ENCODE data around the gene HSBP1L1. TPM values are rescaled to one million over a fixed set of nuclear protein-coding genes. Genes with fewer than 3 reads are reported as not detected.
"Not testable (repeated sequence)": the region's sequence is repeated elsewhere in the genome, so short reads cannot be mapped to it uniquely, and the experiment has no call there.

Gene HSBP1L1
- total RNA-seq, 1 donor from 2014 or later: 13.8 TPM

DNA sequence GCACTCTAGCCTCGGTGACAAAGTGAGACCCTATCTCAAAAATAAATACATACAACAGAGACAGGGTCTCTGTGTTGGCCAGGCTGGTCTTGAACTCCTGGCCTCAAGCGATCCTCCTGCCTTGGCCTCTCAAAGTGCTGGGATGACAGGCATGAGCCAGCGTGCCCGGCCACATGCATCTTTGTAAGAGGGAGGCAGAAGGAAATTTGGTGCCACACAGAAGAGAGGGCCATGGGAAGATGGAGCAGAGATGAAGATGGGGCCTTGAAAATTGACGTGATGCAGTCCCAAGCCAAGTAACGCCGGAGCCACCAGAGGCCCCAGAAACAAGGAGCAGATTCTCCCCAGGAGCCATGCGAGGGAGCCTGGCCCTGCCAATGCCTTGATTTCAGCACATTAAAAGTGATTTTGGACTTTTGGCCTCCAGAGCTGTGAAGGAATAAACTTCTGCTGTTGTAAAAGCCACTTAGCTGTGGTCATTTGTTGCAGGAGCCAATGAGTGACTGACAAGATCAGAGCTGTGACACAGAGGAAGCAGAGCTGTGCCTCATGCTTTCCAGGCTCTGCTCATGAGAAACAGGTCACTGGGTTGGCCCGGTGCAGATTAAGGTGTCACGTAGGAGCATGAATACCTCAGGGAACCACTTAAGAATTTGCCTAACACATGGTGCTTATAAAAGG is 10.3 kb upstream of the HSBP1L1 start:
- no peak for ATAC-seq (ENCODE audit: poor library complexity)
- intact Hi-C loops (cut with DNase I): loop anchor here (10.0 kb wide), 1 partner anchor 81 kb away; the partner anchor contains the start of gene RBFA
- no peak for DNase-seq

DNA sequence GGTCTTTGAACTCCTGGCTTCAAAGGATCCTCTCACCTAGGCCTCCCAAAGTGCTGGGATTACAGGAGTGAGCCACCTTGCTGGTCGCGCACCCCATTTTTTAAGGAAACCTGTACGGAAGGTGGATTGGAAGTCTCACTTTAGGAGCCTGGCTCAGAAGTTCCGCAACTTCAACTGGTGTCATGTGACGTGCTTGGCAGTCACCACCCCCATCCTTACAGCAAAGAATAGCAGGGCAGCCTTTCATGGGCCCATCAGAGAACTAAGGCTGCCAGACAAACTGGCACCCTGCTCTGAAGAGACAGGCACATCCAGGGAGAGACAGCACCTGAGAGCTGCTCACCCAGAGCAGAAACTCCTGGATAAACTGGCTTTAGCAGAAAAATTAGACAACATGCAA is 9.7 kb upstream of the HSBP1L1 start:
- intact Hi-C loops (cut with DNase I): loop anchor here (10.0 kb wide), 1 partner anchor 80 kb away; the partner anchor contains the start of gene RBFA
- ATAC-seq (ENCODE audit: poor library complexity): no peak
- no peak for DNase-seq

- intact Hi-C loops (cut with DNase I): loop anchor here (10.0 kb wide), 1 partner anchor 79 kb away; the partner anchor contains the start of gene RBFA
- ATAC-seq (ENCODE audit: poor library complexity) (no peak), DNase-seq (no peak)
Measured at GRCh38 chr18:79955302-79956075, 9.0 kb upstream of the HSBP1L1 start.

- ATAC-seq (ENCODE audit: poor library complexity) (no peak), DNase-seq (no peak)
- intact Hi-C loops (cut with DNase I): loop anchor here (10.0 kb wide), 1 partner anchor 79 kb away; the partner anchor contains the start of gene RBFA
Measured at GRCh38 chr18:79956276-79956675, 8.2 kb upstream of the HSBP1L1 start.

- DNase-seq: no peak
- intact Hi-C loops (cut with DNase I): loop anchor here (10.0 kb wide), 1 partner anchor 76 kb away; the partner anchor contains the start of gene RBFA
- ATAC-seq (ENCODE audit: poor library complexity): no peak
Measured at GRCh38 chr18:79958981-79959380, 5.5 kb upstream of the HSBP1L1 start.

DNA sequence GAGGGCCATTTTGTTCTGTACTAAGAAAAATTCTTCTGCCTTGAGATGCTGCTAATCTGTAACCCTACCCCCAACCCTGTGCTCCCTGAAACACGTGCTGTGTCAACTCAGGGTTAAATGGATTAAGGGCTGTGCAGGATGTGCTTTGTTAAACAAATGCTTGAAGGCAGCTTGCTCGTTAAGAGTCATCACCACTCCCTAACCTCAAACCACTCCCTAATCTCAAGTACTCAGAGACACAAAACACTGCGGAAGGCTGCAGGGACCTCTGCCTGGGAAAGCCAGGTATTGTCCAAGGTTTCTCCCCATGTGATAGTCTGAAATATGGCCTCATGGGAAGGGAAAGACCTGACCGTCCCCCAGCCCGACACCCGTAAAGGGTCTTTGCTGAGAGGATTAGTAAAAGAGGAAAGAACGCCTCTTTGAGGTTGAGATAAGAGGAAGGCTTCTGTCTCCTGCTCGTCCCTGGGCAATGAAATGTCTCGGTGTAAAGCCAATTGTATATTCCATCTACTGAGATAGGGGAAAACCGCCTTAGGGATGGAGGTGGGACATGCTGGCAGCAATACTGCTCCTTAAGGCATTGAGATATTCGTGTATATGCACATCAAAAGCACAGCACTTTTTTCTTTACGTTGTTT is 4.2 kb upstream of the HSBP1L1 start:
- intact Hi-C loops (cut with DNase I); ATAC-seq (ENCODE audit: poor library complexity); DNase-seq: not testable (repeated sequence)

DNA sequence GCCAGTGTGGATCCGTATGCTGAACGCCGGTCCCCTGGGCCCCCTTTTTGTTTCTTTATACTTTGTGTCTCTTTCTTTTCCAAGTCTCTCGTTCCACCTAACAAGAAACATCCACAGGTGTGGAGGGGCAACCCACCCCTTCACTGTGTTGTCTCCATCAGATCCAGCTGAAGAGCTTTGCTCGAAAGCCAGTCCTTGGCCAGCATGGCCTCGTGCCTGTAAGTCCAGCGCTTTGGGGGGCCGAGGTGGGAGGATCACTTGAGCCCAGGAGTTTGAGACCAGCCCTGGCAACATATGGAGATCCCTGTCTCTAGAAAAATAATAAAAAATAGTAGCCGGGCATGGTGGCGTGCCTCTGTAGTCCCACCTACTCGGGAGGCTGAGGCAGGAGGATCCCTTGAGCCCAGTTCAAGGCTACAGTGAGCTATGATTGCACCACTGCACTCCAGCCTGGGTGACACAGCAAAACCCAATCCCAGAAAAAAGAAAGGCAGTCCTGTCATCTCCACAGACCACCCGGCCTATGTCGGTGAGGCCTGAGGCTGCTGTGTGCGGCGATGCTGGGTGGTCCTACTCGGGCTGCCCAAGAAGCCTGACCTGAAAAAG is 3.4 kb upstream of the HSBP1L1 start:
- DNase-seq: no peak
- intact Hi-C loops (cut with DNase I): no loop called here
- no peak for ATAC-seq (ENCODE audit: poor library complexity)

GRCh38 chr18:79961527-79962291 is 2.7 kb upstream of the HSBP1L1 start:
- ATAC-seq (ENCODE audit: poor library complexity) (no peak), DNase-seq (peak; percentile 27)
- intact Hi-C loops (cut with DNase I): no loop called here

GRCh38 chr18:79962311-79962710 is 2.1 kb upstream of the HSBP1L1 start:
- ATAC-seq (ENCODE audit: poor library complexity): no peak
- DNase-seq: peak; percentile 24
- intact Hi-C loops (cut with DNase I): no loop called here

GRCh38 chr18:79962835-79963657 is 1.4 kb upstream of the HSBP1L1 start:
- DNase-seq: peak; percentile 39
- ATAC-seq (ENCODE audit: poor library complexity): no peak
- intact Hi-C loops (cut with DNase I): no loop called here

DNA sequence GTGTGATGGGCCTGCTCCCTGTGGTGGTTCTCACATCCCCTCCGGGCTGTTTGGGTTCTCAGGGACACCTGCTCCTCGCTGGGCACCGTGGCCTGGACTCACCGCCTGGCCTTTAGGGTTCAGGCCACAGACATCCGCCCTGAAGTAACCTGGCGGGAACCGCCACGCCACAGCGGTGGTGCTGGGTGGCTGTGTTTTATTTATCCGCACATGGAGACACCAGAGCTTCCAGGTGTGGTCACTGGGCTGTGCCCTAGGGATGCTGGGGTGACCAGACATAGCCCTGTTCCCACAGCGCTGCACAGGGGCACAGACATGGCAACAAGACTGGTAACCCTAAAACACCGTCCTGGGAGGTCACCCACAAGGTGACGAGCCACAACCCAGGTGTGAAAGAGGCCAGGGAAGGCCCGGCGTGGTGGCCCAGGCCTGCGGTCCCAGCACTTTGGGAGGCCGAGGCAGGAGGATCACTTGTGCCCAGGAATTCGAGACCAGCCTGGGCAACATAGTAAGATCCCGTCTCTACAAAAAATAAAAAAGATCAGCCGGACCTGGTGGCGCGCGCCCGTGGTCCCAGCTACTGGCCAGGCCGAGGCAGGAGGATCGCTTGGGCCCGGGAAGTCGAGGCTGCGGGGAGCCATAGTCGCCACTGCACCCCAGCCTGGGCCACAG is 649 bp upstream of the HSBP1L1 start:
- DNase-seq (no peak), ATAC-seq (ENCODE audit: poor library complexity) (no peak)
- intact Hi-C loops (cut with DNase I): no loop called here

DNA sequence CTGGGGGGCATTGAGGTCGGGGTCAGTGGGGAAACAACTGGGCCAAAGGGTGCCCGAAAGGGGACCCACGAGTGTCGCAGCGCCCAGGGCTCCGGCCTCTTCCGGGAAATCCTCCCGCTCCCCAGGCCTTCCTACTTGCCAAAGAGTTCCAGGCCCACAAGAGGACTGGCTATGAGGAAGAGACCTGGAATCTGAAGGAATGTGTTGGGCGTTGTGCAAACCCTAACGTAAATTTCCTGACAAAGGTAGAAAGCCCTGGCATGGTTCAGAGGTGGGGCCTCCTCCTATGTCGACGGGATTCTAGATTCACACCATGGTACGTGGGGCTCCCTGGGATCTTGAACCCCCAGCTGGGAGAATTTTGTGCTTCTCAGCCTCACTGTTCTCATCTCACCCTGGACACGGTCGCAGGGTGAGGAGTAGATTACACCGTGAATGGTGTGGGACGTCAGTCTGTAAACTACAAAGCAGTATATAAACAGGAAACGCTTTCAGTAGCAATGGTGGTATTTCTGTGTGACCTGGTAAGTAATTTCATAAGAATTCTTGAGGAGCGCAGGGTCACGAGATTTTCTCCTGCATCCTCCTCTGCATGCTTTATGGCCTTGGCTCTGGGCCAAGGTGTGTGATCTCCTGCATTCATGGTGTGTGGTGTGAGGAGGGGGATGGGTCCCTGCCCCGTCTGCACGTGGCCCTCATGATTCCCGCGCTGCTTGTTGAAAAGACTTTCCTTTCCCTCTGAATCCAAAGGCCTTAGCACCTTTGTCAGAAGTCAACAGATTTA is 868 bp downstream of the HSBP1L1 start:
- ATAC-seq (ENCODE audit: poor library complexity): peak; percentile 58
- DNase-seq: peak; percentile 53
- intact Hi-C loops (cut with DNase I): no loop called here

DNA sequence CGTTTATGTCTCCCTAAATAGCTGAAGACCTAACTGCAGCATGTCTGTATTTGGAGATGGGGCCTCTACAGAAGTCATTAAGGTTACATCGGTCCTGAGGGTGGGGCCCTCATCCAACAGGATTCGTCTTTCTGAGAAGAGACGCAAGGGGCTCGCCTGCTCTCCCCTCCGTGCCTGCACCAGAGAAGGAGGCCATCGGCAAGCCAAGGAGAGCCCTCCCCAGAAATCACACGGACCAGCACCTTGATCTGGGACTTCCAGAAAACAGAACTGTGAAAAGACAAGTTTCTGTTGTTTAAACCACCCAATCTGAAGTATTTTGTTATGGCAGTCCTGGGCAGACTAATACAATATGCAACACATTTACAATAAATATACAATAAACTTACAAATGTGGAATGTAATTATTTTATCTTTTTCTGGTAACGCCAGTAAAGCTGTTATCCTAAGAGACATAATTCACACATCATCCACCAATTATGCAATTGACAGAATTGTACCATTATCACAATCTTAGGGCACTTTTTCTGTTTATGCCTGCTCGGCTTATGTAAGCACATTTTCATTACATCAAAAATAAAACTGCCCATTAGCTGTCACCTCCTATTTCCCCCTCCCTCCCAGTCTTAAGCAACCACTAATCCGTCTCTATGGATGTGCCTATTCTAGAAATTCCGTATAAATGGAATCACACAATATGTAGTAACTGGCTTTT is 6.1 kb downstream of the HSBP1L1 start:
- no peak for DNase-seq
- intact Hi-C loops (cut with DNase I): no loop called here
- ATAC-seq (ENCODE audit: poor library complexity): no peak

GRCh38 chr18:79971211-79971952 is 6.9 kb downstream of the HSBP1L1 start:
- intact Hi-C loops (cut with DNase I): no loop called here
- DNase-seq (no peak), ATAC-seq (ENCODE audit: poor library complexity) (no peak)

DNA sequence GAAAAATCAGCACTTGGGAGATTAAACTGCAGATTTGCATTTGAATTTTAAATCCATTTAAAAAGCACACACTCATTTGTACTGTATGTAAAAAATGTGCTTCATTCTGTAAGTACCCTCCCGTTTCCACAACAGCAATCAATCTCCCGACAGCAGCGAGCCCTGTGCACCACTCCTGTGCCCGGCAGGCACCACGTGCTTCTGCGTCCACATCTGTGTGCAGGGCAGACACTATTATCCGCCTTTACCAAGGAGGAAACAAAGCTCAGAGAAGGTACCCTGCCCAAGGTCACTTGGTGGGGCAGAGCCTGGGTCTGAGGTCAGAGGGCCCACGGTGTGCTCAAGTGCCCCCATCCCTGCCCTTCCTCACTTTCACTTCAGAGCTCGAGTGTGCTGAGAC is 7.5 kb downstream of the HSBP1L1 start:
- ATAC-seq (ENCODE audit: poor library complexity) (no peak), DNase-seq (no peak)
- intact Hi-C loops (cut with DNase I): no loop called here

Measured in Right ventricle myocardium superior (tissue), 1 donor.